SK-N-MC (cell line): ENCODE data around the gene SRD5A2.
"Not testable (repeated sequence)": the region's sequence is repeated elsewhere in the genome, so short reads cannot be mapped to it uniquely, and the experiment has no call there.

Source experiments
- DNase-seq: peaks from one replicate; pipeline ENCODE4 v3.0.0-alpha.2; 2011; ENCODE audit warnings: low read depth, low spot score
- H3K27ac ChIP-seq: fragments of 200-600 bp; sonication (generic); 2 replicates; pipeline ENCODE4 v1.5.1; 2016; ENCODE audit warnings: mixed run types
- H3K36me3 ChIP-seq: fragments of 200-600 bp; sonication (generic); 2 replicates; pipeline ENCODE4 v1.6.1; 2017; ENCODE audit warnings: antibody characterized with exemption, low read length, mixed read lengths; ENCODE audit not compliant: insufficient read depth
- H3K4me3 ChIP-seq: fragments of 200-600 bp; sonication (generic); 2 replicates; pipeline ENCODE4 v1.5.1; 2016
- H3K9ac ChIP-seq: fragments of 200-600 bp; sonication (generic); 2 replicates; pipeline ENCODE4 v1.8.0; 2017; ENCODE audit warnings: mixed run types, mixed read lengths; ENCODE audit not compliant: insufficient read length
- H3K9me3 ChIP-seq: fragments of 200-600 bp; sonication (generic); 2 replicates; pipeline ENCODE4 v1.6.1; 2017; ENCODE audit warnings: low read depth, mild to moderate bottlenecking, antibody characterized with exemption, low read length, moderate library complexity, mixed read lengths
- EZH2 ChIP-seq: fragments of 200-600 bp; sonication (generic); IDR thresholded peaks from one replicate; pipeline ENCODE4 v1.6.1; 2017; ENCODE audit warnings: antibody characterized with exemption
- FOXP2 ChIP-seq: optimal IDR thresholded peaks from 2 replicates; pipeline ENCODE3; 2011; ENCODE audit warnings: mild to moderate bottlenecking, moderate library complexity; ENCODE audit not compliant: insufficient read depth; ENCODE audit errors: extremely low read length, control extremely low read depth
- POLR2AphosphoS5 ChIP-seq: IDR thresholded peaks from 2 replicates; pipeline ENCODE4 v1.6.1; 2012; ENCODE audit warnings: mild to moderate bottlenecking, low read depth, low read length, borderline replicate concordance

SRD5A2 gene

GRCh38 chr2:31524592-31524991 is 56.1 kb downstream of the SRD5A2 start:
- H3K9me3 ChIP-seq, result no peaks in the 10 kb centered on the region
- H3K4me3 ChIP-seq, result no peak overlapping the region
- no peaks in the 10 kb centered on the region for H3K36me3 ChIP-seq
- TF ChIP-seq EZH2, result no peak
- no peak for TF ChIP-seq POLR2AphosphoS5
- TF ChIP-seq FOXP2, result no peak
- no peak overlapping the region for H3K9ac ChIP-seq
- no peak overlapping the region for H3K27ac ChIP-seq
- DNase-seq, result no peak

- H3K9me3 ChIP-seq, result no peaks in the 10 kb centered on the region
- no peaks in the 10 kb centered on the region for H3K36me3 ChIP-seq
- H3K4me3 ChIP-seq, result no peak overlapping the region
- peak; percentile 30 for DNase-seq
- no peak overlapping the region for H3K27ac ChIP-seq
- TF ChIP-seq FOXP2 (no peak), POLR2AphosphoS5 (no peak), EZH2 (no peak)
- H3K9ac ChIP-seq, result no peak overlapping the region
These were observed 56.8 kb downstream of the SRD5A2 start for GRCh38 chr2:31523871-31524492.

- Histone ChIP-seq H3K9me3 (no peaks in the 10 kb centered on the region), H3K27ac (no peak overlapping the region), H3K4me3 (no peak overlapping the region), H3K36me3 (no peaks in the 10 kb centered on the region), H3K9ac (no peak overlapping the region)
- TF ChIP-seq POLR2AphosphoS5 (no peak), EZH2 (no peak), FOXP2 (no peak)
- no peak for DNase-seq
These were observed 58.0 kb downstream of the SRD5A2 start for GRCh38 chr2:31522786-31523185.

GRCh38 chr2:31517442-31518203 is 63.1 kb downstream of the SRD5A2 start:
- Histone ChIP-seq H3K27ac (no peak overlapping the region), H3K36me3 (no peaks in the 10 kb centered on the region), H3K4me3 (no peak overlapping the region), H3K9ac (no peak overlapping the region), H3K9me3 (no peaks in the 10 kb centered on the region)
- no peak for DNase-seq
- TF ChIP-seq POLR2AphosphoS5 (no peak), EZH2 (no peak), FOXP2 (no peak)

- Histone ChIP-seq H3K4me3 (no peak overlapping the region), H3K9ac (no peak overlapping the region), H3K36me3 (no peaks in the 10 kb centered on the region), H3K9me3 (no peaks in the 10 kb centered on the region), H3K27ac (no peak overlapping the region)
- DNase-seq, result no peak
- no peak for TF ChIP-seq EZH2
These were observed 65.2 kb downstream of the SRD5A2 start for GRCh38 chr2:31515586-31515985.

GRCh38 chr2:31513553-31513952 is 67.2 kb downstream of the SRD5A2 start:
- no peaks in the 10 kb centered on the region for H3K36me3 ChIP-seq
- H3K9ac ChIP-seq, result no peak overlapping the region
- TF ChIP-seq EZH2, result no peak
- TF ChIP-seq FOXP2, result no peak
- no peak for TF ChIP-seq POLR2AphosphoS5
- no peaks in the 10 kb centered on the region for H3K9me3 ChIP-seq
- no peak overlapping the region for H3K27ac ChIP-seq
- no peak overlapping the region for H3K4me3 ChIP-seq
- no peak for DNase-seq

- TF ChIP-seq EZH2 (no peak), FOXP2 (no peak)
- no peak overlapping the region for H3K4me3 ChIP-seq
- H3K27ac ChIP-seq, result no peak overlapping the region
- no peak overlapping the region for H3K9ac ChIP-seq
- DNase-seq, result no peak
- no peaks in the 10 kb centered on the region for H3K9me3 ChIP-seq
- no peaks in the 10 kb centered on the region for H3K36me3 ChIP-seq
These were observed 69.4 kb downstream of the SRD5A2 start for GRCh38 chr2:31511376-31511775.

GRCh38 chr2:31505111-31505510 is 75.6 kb downstream of the SRD5A2 start:
- Histone ChIP-seq H3K9ac (no peak overlapping the region), H3K4me3 (no peak overlapping the region), H3K27ac (no peak overlapping the region), H3K9me3 (no peaks in the 10 kb centered on the region), H3K36me3 (no peaks in the 10 kb centered on the region)
- TF ChIP-seq POLR2AphosphoS5 (no peak), FOXP2 (no peak), EZH2 (no peak)
- DNase-seq, result no peak

GRCh38 chr2:31504311-31504710 is 76.4 kb downstream of the SRD5A2 start:
- Histone ChIP-seq H3K36me3 (no peaks in the 10 kb centered on the region), H3K4me3 (no peak overlapping the region), H3K9ac (no peak overlapping the region), H3K27ac (no peak overlapping the region), H3K9me3 (no peaks in the 10 kb centered on the region)
- no peak for DNase-seq
- TF ChIP-seq POLR2AphosphoS5 (no peak), EZH2 (no peak), FOXP2 (no peak)

- not testable (repeated sequence) for DNase-seq, H3K27ac ChIP-seq
These were observed 84.3 kb downstream of the SRD5A2 start for GRCh38 chr2:31496451-31496874.

GRCh38 chr2:31489339-31489738 is 91.4 kb downstream of the SRD5A2 start:
- not testable (repeated sequence) for H3K27ac ChIP-seq, DNase-seq, H3K9me3 ChIP-seq

More at GRCh38 chr2:31496451-31496874, 84.3 kb downstream of the SRD5A2 start:
- H3K9me3 ChIP-seq, H3K36me3 ChIP-seq: not testable (repeated sequence)
- Histone ChIP-seq H3K4me3 (peak overlapping the region; percentile 83), H3K9ac (peak overlapping the region; percentile 55)

More at GRCh38 chr2:31489339-31489738, 91.4 kb downstream of the SRD5A2 start:
- not testable (repeated sequence) for H3K9ac ChIP-seq, H3K36me3 ChIP-seq, H3K4me3 ChIP-seq
